Stimulated activated CD4-positive, alpha-beta T cell treated with anti-CD3 and anti-CD28 coated beads, TNF-alpha, amount 100 ng/mL, for 24 hours (primary cell): ENCODE results near the gene SIGLEC12.
"Not testable (repeated sequence)": the region's sequence is repeated elsewhere in the genome, so short reads cannot be mapped to it uniquely, and the experiment has no call there.

Experiments
- DNase-seq, 3 experiments: peaks; one replicate each; pipeline ENCODE4 v3.0.0-alpha.2; 2020; ENCODE audit warnings: low read depth in 3 of 3

SIGLEC12 gene

GRCh38 chr19:51458051-51458645, 43.5 kb downstream of the SIGLEC12 start, which contains the start of gene SIGLEC8:
Gene SIGLEC8 (minus strand): TSS chr19:51458454. CDS start chr19:51458387, 67 bp downstream.
- no peak for DNase-seq

- DNase-seq, result no peak
Observed at GRCh38 chr19:51457351-51458013, 44.1 kb downstream of the SIGLEC12 start.

- no peak for DNase-seq
Observed at GRCh38 chr19:51456541-51457290, 44.9 kb downstream of the SIGLEC12 start.

- peak in 2 of 3 experiments; percentile 28 to 63 for DNase-seq
Observed at GRCh38 chr19:51450730-51451307, 50.8 kb downstream of the SIGLEC12 start.

GRCh38 chr19:51448411-51449016, 53.1 kb downstream of the SIGLEC12 start:
- peak in 2 of 3 experiments; percentile 45 to 64 for DNase-seq

- DNase-seq, result no peak
Observed at GRCh38 chr19:51448011-51448410, 53.6 kb downstream of the SIGLEC12 start.

GRCh38 chr19:51447510-51447909, 54.1 kb downstream of the SIGLEC12 start:
- DNase-seq, result not testable (repeated sequence)

GRCh38 chr19:51441410-51442390, 59.9 kb downstream of the SIGLEC12 start:
- peak; percentile 80 to 90 (median 88) for DNase-seq
